IMR-90 (cell line): ENCODE data around the gene GPAM. TPM values are rescaled to one million over a fixed set of nuclear protein-coding genes. Genes with fewer than 3 reads are reported as not detected.

ENCODE experiments used
- ATAC-seq: fragments of 200-7000 bp; cut with Tn5 transposase; 2 replicates; pipeline ENCODE4 v1.9.1; 2020; ENCODE audit warnings: low read depth, mild to moderate bottlenecking, moderate library complexity
- BruUV-seq: library from RNA; stranded (reverse); fragments of 400-500 nt; replicated peaks from 2 replicates; lab custom pipeline; 2021; lab: Mats Ljungman, UMichigan
- CTCF ChIA-PET: fragments of 300-600 bp; formaldehyde crosslinking; extraction: SDS; loops from one replicate; lab custom pipeline; 2021; ENCODE audit warnings: antibody characterized with exemption; lab: Yijun Ruan, JAX
- POLR2A ChIA-PET: fragments of 300-600 bp; sonication (Branson Sonifier 250); formaldehyde crosslinking; loops from one replicate; lab custom pipeline; 2022; ENCODE audit warnings: antibody characterized with exemption; ENCODE audit not compliant: unreplicated experiment; lab: Charles Lee
- DNase-seq: peaks from one replicate; pipeline ENCODE4 v3.0.0; 2013
- H2AFZ ChIP-seq: replicated peaks from 2 replicates; pipeline ENCODE3; 2013; ENCODE audit warnings: low read length, mild to moderate bottlenecking; ENCODE audit not compliant: poor library complexity
- H2AK5ac ChIP-seq: 2 replicates; pipeline ENCODE4 v1.6.1; 2013; ENCODE audit warnings: low read depth, low read length, inconsistent platforms
- H2AK9ac ChIP-seq: replicated peaks from 2 replicates; pipeline ENCODE3; 2013; ENCODE audit warnings: mild to moderate bottlenecking, low read depth, low read length, moderate library complexity; ENCODE audit not compliant: poor library complexity
- H2BK120ac ChIP-seq: 2 replicates; pipeline ENCODE4 v1.6.1; 2013; ENCODE audit warnings: low read depth, low read length, inconsistent platforms
- H2BK15ac ChIP-seq: 3 replicates; pipeline ENCODE4 v1.6.1; 2013; ENCODE audit warnings: low read depth, low read length, inconsistent platforms
- H2BK20ac ChIP-seq: 2 replicates; pipeline ENCODE4 v1.6.1; 2013; ENCODE audit warnings: low read depth, mild to moderate bottlenecking, inconsistent platforms, low read length, moderate library complexity
- H2BK5ac ChIP-seq: 2 replicates; pipeline ENCODE4 v1.6.1; 2013; ENCODE audit warnings: mild to moderate bottlenecking, low read depth, low read length, inconsistent platforms; ENCODE audit not compliant: poor library complexity, severe bottlenecking
- H3K14ac ChIP-seq: replicated peaks from 2 replicates; pipeline ENCODE4 v1.6.1; 2013; ENCODE audit warnings: low read depth, low read length, inconsistent platforms
- H3K18ac ChIP-seq: 2 replicates; pipeline ENCODE4 v1.6.1; 2013; ENCODE audit warnings: low read depth, low read length, control low read depth
- H3K23ac ChIP-seq: 2 replicates; pipeline ENCODE4 v1.6.1; 2013; ENCODE audit warnings: low read depth, low read length, inconsistent platforms
- H3K27ac ChIP-seq: 2 replicates; pipeline ENCODE4 v1.5.1; 2013; ENCODE audit warnings: mild to moderate bottlenecking, control low read depth, low read length; ENCODE audit not compliant: insufficient read depth
- H3K27me3 ChIP-seq: 2 replicates; pipeline ENCODE4 v1.6.1; 2013; ENCODE audit warnings: low read length; ENCODE audit not compliant: control insufficient read depth, insufficient read depth
- H3K36me3 ChIP-seq: 2 replicates; pipeline ENCODE4 v1.6.1; 2013; ENCODE audit warnings: low read length, mixed read lengths; ENCODE audit not compliant: control insufficient read depth, insufficient read depth
- H3K4ac ChIP-seq: 2 replicates; pipeline ENCODE4 v1.6.1; 2013; ENCODE audit warnings: low read depth, low read length, inconsistent platforms
- H3K4me1 ChIP-seq: 2 replicates; pipeline ENCODE4 v1.6.1; 2013; ENCODE audit warnings: low read length, mixed read lengths; ENCODE audit not compliant: control insufficient read depth, insufficient read depth
- H3K4me2 ChIP-seq: 2 replicates; pipeline ENCODE4 v1.6.1; 2013; ENCODE audit warnings: low read depth, mild to moderate bottlenecking, control low read depth, low read length, moderate library complexity
- H3K4me3 ChIP-seq: 2 replicates; pipeline ENCODE4 v1.5.1; 2013; ENCODE audit warnings: low read depth, mild to moderate bottlenecking, control low read depth, low read length, moderate library complexity; ENCODE audit not compliant: insufficient read depth
- H3K56ac ChIP-seq: 2 replicates; pipeline ENCODE4 v1.6.1; 2013; ENCODE audit warnings: low read length, inconsistent platforms; ENCODE audit not compliant: insufficient read depth; ENCODE audit errors: extremely low read depth
- H3K79me1 ChIP-seq, 2 experiments: 2 replicates each; pipeline ENCODE4 v1.6.1; 2013; ENCODE audit warnings: low read length in 2 of 2, inconsistent platforms in 1 of 2, low read depth in 1 of 2
- H3K9ac ChIP-seq: 2 replicates; pipeline ENCODE4 v1.6.1; 2013; ENCODE audit warnings: low read depth, low read length, control low read depth
- H3K9me1 ChIP-seq: 2 replicates; pipeline ENCODE4 v1.6.1; 2013; ENCODE audit warnings: low read length, inconsistent platforms; ENCODE audit not compliant: insufficient read depth
- H3K9me3 ChIP-seq: 2 replicates; pipeline ENCODE4 v1.6.1; 2013; ENCODE audit warnings: low read length; ENCODE audit not compliant: control insufficient read depth, insufficient read depth
- H4K20me1 ChIP-seq: 2 replicates; pipeline ENCODE4 v1.6.1; 2013; ENCODE audit warnings: low read length, inconsistent platforms; ENCODE audit not compliant: insufficient read depth
- H4K5ac ChIP-seq: 2 replicates; pipeline ENCODE4 v1.6.1; 2013; ENCODE audit warnings: mild to moderate bottlenecking, low read depth, low read length, control low read depth
- H4K8ac ChIP-seq, 2 experiments: 2 replicates each; pipeline ENCODE4 v1.6.1; 2013; ENCODE audit warnings: low read depth in 2 of 2, low read length in 2 of 2, control low read depth in 1 of 2, inconsistent platforms in 1 of 2
- H4K91ac ChIP-seq: 2 replicates; pipeline ENCODE4 v1.6.1; 2013; ENCODE audit warnings: low read depth, low read length, inconsistent platforms; ENCODE audit not compliant: insufficient read depth
- BHLHE40 ChIP-seq: fragments of 150-350 bp; IDR thresholded peaks from 2 replicates; pipeline ENCODE4 v1.6.1; 2016; ENCODE audit warnings: mild to moderate bottlenecking, low read depth, low read length
- CHD1 ChIP-seq: IDR thresholded peaks from 2 replicates; pipeline ENCODE4 v1.6.1; 2012; ENCODE audit warnings: low read depth, low read length, improper control_type of control experiment
- FOS ChIP-seq: fragments of 150-350 bp; IDR thresholded peaks from 2 replicates; pipeline ENCODE4 v1.6.1; 2016; ENCODE audit warnings: low read depth, low read length
- MAFK ChIP-seq: IDR thresholded peaks from 2 replicates; pipeline ENCODE4 v1.6.1; 2012; ENCODE audit warnings: low read depth, low read length, improper control_type of control experiment
- RFX5 ChIP-seq: IDR thresholded peaks from 2 replicates; pipeline ENCODE4 v1.8.0; 2012; ENCODE audit warnings: low read depth, mild to moderate bottlenecking, low read length, moderate library complexity
- WGBS, 2 experiments: methylation state at CpG; one replicate each; pipeline versions ENCODE4 v1.1.5 to v1.1.7; 2013; ENCODE audit warnings: missing lambda C conversion rate in 2 of 2; ENCODE audit not compliant: insufficient read length in 1 of 2; ENCODE audit errors: extremely low coverage in 2 of 2; 5-methylcytosine and 5-hydroxymethylcytosine counted together
- dilution Hi-C: fragments of 300-500 bp; cut with HindIII; formaldehyde crosslinking; loops from one replicate; pipeline ENCODE4 v1.14.3; 2018; ENCODE audit warnings: low sequenced_read_pairs; ENCODE audit not compliant: unreplicated experiment
- in situ Hi-C: fragments of 300-500 bp; cut with MboI; formaldehyde crosslinking; loops from 3 replicates; pipeline ENCODE4 v1.14.3; 2019; ENCODE audit warnings: low sequenced_read_pairs, inconsistent platforms, mixed read lengths
- intact Hi-C: fragments of 100-400 bp; cut with micrococcal nuclease; formaldehyde crosslinking; loops from 2 replicates; pipeline ENCODE4 v1.10.0; 2022
- polyA plus RNA-seq, 3 experiments: library from polyadenylated mRNA; depleted of rRNA; stranded (reverse); fragments of >200 nt; gene quantifications; 2 replicates each; pipeline ENCODE4 v1.2.3, GENCODE V29; 2012; ENCODE audit warnings: low replicate concordance in 1 of 3
- total RNA-seq: library from RNA; depleted of rRNA; stranded (reverse); fragments of >200 nt; gene quantifications from 2 replicates; pipeline ENCODE4 v1.2.3, GENCODE V29; 2012
- TF ChIP-seq, protein P1 (sequence below): conservative IDR thresholded peaks from 2 replicates; pipeline ENCODE4 v1.5.1; 2012; ENCODE audit warnings: mild to moderate bottlenecking, low read depth, low read length, improper control_type of control experiment
- TF ChIP-seq, protein P2 (sequence below): fragments of 150-350 bp; IDR thresholded peaks from 2 replicates; pipeline ENCODE4 v1.6.1; 2016; ENCODE audit warnings: low read depth, mild to moderate bottlenecking, low read length, moderate library complexity, borderline replicate concordance

GPAM gene
- total and polyA plus RNA-seq, 2 of the 4 experiments (the other 2 are of a cell fraction), result 3.5 to 11.5 TPM

DNA sequence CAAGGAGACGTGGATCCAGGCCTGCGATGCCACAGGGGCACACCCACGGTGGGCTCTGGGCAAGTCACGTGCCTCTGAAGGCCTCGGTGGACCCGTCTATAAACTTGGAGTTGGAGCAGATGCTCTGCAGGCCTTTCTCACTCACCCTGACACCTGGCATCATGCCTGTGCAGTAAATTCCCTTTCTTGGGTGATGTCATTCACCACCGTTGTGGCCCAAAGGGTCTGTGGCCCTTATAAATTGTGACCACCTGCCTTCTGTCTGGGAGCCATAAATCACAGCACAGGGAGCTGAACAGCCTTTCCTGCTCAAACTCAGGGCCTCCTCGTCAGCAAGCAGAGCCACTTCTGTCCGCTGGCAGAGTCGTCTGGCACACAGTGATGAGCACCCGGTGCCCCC lies 52.2 kb downstream of the GPAM start:
- Histone ChIP-seq H3K4ac (no peak overlapping the region), H3K14ac (no peak overlapping the region), H3K36me3 (no peaks in the 10 kb centered on the region), H2AK9ac (no peak overlapping the region), H2BK5ac (no peak overlapping the region), H4K8ac (no peak overlapping the region), H3K56ac (no peak overlapping the region), H3K23ac (no peak overlapping the region), H3K4me2 (no peak overlapping the region), H2BK120ac (no peak overlapping the region), H2BK20ac (no peak overlapping the region), H2AFZ (no peak overlapping the region), H4K5ac (no peak overlapping the region), H4K91ac (no peak overlapping the region), H3K4me1 (no peaks in the 10 kb centered on the region), H2AK5ac (no peak overlapping the region), H3K9ac (no peak overlapping the region), H3K4me3 (no peak overlapping the region), H2BK15ac (no peak overlapping the region), H4K20me1 (no peaks in the 10 kb centered on the region), H3K9me3 (no peaks in the 10 kb centered on the region), H3K79me1 (no peaks in the 10 kb centered on the region), H3K27ac (no peak overlapping the region), H3K9me1 (no peaks in the 10 kb centered on the region), H3K18ac (no peak overlapping the region), H3K27me3 (peaks cover 1% of the 10 kb centered on the region; the same call in 1 of the 2 replicates)
- ChIA-PET CTCF (no interaction called here), POLR2A (no interaction called here)
- intact Hi-C loops, result no loop called here
- no TSS peak for BruUV-seq
- in situ Hi-C loops, result loop anchor here (10.0 to 25.0 kb wide), 4 partner anchors 183 to 1819 kb away; partner anchors contain the start of gene SMNDC1
- DNase-seq (no peak), ATAC-seq (no peak)
- 30% methylated on average over 2 of the region's 11 CpGs; no CpG with 5 or more reads in 1 of the 2 experiments for WGBS, 2 experiments
- dilution Hi-C loops, result no loop called here
- TF ChIP-seq CHD1 (no peak), MAFK (no peak), BHLHE40 (no peak), RFX5 (no peak), FOS (no peak)
- TF ChIP-seq, protein P1, sequence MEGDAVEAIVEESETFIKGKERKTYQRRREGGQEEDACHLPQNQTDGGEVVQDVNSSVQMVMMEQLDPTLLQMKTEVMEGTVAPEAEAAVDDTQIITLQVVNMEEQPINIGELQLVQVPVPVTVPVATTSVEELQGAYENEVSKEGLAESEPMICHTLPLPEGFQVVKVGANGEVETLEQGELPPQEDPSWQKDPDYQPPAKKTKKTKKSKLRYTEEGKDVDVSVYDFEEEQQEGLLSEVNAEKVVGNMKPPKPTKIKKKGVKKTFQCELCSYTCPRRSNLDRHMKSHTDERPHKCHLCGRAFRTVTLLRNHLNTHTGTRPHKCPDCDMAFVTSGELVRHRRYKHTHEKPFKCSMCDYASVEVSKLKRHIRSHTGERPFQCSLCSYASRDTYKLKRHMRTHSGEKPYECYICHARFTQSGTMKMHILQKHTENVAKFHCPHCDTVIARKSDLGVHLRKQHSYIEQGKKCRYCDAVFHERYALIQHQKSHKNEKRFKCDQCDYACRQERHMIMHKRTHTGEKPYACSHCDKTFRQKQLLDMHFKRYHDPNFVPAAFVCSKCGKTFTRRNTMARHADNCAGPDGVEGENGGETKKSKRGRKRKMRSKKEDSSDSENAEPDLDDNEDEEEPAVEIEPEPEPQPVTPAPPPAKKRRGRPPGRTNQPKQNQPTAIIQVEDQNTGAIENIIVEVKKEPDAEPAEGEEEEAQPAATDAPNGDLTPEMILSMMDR, result no peak
- TF ChIP-seq, protein P2, sequence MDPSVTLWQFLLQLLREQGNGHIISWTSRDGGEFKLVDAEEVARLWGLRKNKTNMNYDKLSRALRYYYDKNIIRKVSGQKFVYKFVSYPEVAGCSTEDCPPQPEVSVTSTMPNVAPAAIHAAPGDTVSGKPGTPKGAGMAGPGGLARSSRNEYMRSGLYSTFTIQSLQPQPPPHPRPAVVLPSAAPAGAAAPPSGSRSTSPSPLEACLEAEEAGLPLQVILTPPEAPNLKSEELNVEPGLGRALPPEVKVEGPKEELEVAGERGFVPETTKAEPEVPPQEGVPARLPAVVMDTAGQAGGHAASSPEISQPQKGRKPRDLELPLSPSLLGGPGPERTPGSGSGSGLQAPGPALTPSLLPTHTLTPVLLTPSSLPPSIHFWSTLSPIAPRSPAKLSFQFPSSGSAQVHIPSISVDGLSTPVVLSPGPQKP, result no peak
